Small intestine (tissue), 7 donors: Measurements from ENCODE around the gene HAUS1. TPM values are rescaled to one million over a fixed set of nuclear protein-coding genes. Genes with fewer than 3 reads are reported as not detected.

Source experiments
- DNase-seq, 2 donors: peaks; one replicate each; pipeline versions ENCODE4 v3.0.0 to v3.0.0-alpha.2; 2013
- FAIRE-seq: peaks from 2 replicates; lab custom pipeline; 2012; peaks lifted over from hg19 to GRCh38; lab: Jason Lieb, UNC
- H3K27ac ChIP-seq, 3 donors: one replicate each; pipeline ENCODE4 v1.5.1; 2013; ENCODE audit warnings: low read length in 2 of 3, mild to moderate bottlenecking in 2 of 3, control low read depth in 1 of 3, inconsistent platforms in 1 of 3, low read depth in 1 of 3, moderate library complexity in 1 of 3
- H3K27me3 ChIP-seq, 3 donors: one replicate each; pipeline ENCODE4 v1.6.1; 2013; ENCODE audit warnings: low read length in 3 of 3, inconsistent platforms in 1 of 3; ENCODE audit not compliant: control insufficient read depth in 3 of 3, insufficient read depth in 3 of 3
- H3K36me3 ChIP-seq, 3 donors: one replicate each; pipeline ENCODE4 v1.6.1; 2013; ENCODE audit warnings: low read length in 3 of 3, inconsistent platforms in 1 of 3, low read depth in 1 of 3, mild to moderate bottlenecking in 1 of 3, moderate library complexity in 1 of 3; ENCODE audit not compliant: control insufficient read depth in 3 of 3, insufficient read depth in 2 of 3
- H3K4me1 ChIP-seq, 3 donors: one replicate each; pipeline ENCODE4 v1.6.1; 2013; ENCODE audit warnings: low read length in 2 of 3, inconsistent platforms in 1 of 3, low read depth in 1 of 3, mild to moderate bottlenecking in 1 of 3, moderate library complexity in 1 of 3; ENCODE audit not compliant: control insufficient read depth in 3 of 3, insufficient read depth in 2 of 3
- H3K4me3 ChIP-seq, 3 donors: one replicate each; pipeline ENCODE4 v1.5.1; 2013; ENCODE audit warnings: low read length in 3 of 3, control low read depth in 1 of 3, inconsistent platforms in 1 of 3, low read depth in 1 of 3, mild to moderate bottlenecking in 1 of 3, moderate library complexity in 1 of 3
- H3K9me3 ChIP-seq, 2 donors: one replicate each; pipeline ENCODE4 v1.6.1; 2013; ENCODE audit warnings: low read depth in 1 of 2, low read length in 1 of 2; ENCODE audit not compliant: control insufficient read depth in 2 of 2, insufficient read depth in 1 of 2
- WGBS, 3 donors: extraction: QIAGEN DNeasy Blood & Tissue Kit; methylation state at CpG; one replicate each; pipeline ENCODE4 v1.1.7; 2013; 5-methylcytosine and 5-hydroxymethylcytosine counted together
- polyA plus RNA-seq, 4 donors: library from polyadenylated mRNA; stranded (reverse) in 3 of 4; unstranded in 1 of 4; fragments of 200-250 nt in 3 of 4; fragments of 120-200 nt in 1 of 4; gene quantifications; one replicate each; pipeline versions ENCODE4 v1.2.1 to v1.2.3, GENCODE V29; 2013
- donor health status: healthy with polysubstance abuse.
- donor health status: control.
- donor health status: control.
- donor health status: Bipolar disorder and iron deficiency.
- donor health status: healthy.

HAUS1 gene
- polyA plus RNA-seq, 4 donors = 15.7 to 32.7 (median 24.2) TPM

DNA sequence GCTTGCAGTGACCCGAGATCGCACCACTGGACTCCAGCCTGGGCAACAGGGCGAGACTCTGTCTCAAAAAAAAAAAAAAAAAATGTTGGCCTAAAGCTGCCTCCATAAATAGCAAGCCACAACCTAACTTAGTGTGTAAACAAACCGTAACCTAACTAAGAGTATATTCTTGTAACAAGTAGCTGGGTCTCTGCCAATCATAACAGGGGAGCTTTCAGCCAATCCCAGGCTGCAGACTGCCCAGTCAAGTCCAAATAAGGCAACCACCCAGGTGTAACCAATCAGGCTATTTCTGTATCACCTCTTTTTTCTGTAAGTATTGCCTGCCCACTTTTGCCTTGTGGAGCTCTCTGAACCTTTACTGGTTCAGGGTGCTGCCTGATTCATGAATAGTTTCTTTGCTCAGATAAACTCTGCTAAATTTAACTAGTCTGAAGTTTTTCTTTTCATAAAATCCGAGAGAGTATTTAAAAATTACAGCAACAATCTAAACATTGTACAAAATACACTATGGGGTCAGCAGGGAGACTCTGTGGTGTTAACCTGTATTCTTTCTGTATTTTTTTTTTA is 36.7 kb upstream of the HAUS1 start:
- Histone ChIP-seq H3K9me3 (peaks cover 0 to 3% of the 10 kb centered on the region in 2 donors), H3K4me3 (no peak overlapping the region), H3K36me3 (no peaks in the 10 kb centered on the region), H3K27ac (no peak overlapping the region), H3K4me1 (peaks cover 0 to 6% (median 0%) of the 10 kb centered on the region in 3 donors), H3K27me3 (no peaks in the 10 kb centered on the region)
- DNase-seq (peak in 1 of 2 donors; percentile 17), FAIRE-seq (no peak)
- 76 to 84% (median 79%) methylated on average over 5 of the region's 5 CpGs for WGBS, 3 donors

GRCh38 chr18:46068763-46069162 is 35.4 kb upstream of the HAUS1 start:
- peaks cover 0 to 3% of the 10 kb centered on the region in 2 donors for H3K9me3 ChIP-seq
- H3K27me3 ChIP-seq = no peaks in the 10 kb centered on the region
- peaks cover 0 to 9% (median 0%) of the 10 kb centered on the region in 3 donors for H3K4me1 ChIP-seq
- DNase-seq (no peak), FAIRE-seq (no peak)
- H3K4me3 ChIP-seq = no peak overlapping the region
- H3K27ac ChIP-seq = no peak overlapping the region
- H3K36me3 ChIP-seq = no peaks in the 10 kb centered on the region
- 14 to 25% (median 16%) methylated on average over 1 of the region's 1 CpG for WGBS, 3 donors

- 75 to 83% (median 78%) methylated on average over 4 of the region's 4 CpGs for WGBS, 3 donors
- DNase-seq (no peak), FAIRE-seq (no peak)
- Histone ChIP-seq H3K4me3 (no peak overlapping the region), H3K9me3 (peaks cover 0 to 3% of the 10 kb centered on the region in 2 donors), H3K27me3 (no peaks in the 10 kb centered on the region), H3K36me3 (no peaks in the 10 kb centered on the region), H3K4me1 (peaks cover 0 to 9% (median 0%) of the 10 kb centered on the region in 3 donors), H3K27ac (no peak overlapping the region)
Measured at GRCh38 chr18:46069524-46069923, 34.7 kb upstream of the HAUS1 start.

- Histone ChIP-seq H3K36me3 (peaks cover 0 to 2% (median 0%) of the 10 kb centered on the region in 3 donors), H3K9me3 (peaks cover 0 to 3% of the 10 kb centered on the region in 2 donors), H3K27ac (no peak overlapping the region), H3K27me3 (no peaks in the 10 kb centered on the region), H3K4me1 (peaks cover 0 to 9% (median 0%) of the 10 kb centered on the region in 3 donors), H3K4me3 (no peak overlapping the region)
- FAIRE-seq (no peak), DNase-seq (no peak)
- 69 to 81% (median 79%) methylated on average over 6 of the region's 6 CpGs for WGBS, 3 donors
Measured at GRCh38 chr18:46070232-46070631, 34.0 kb upstream of the HAUS1 start.

- no peak overlapping the region for H3K27ac ChIP-seq
- peaks cover 0 to 2% (median 0%) of the 10 kb centered on the region in 3 donors for H3K36me3 ChIP-seq
- WGBS, 3 donors = 24 to 29% (median 24%) methylated on average over 11 to 13 of the region's 13 CpGs
- no peak for FAIRE-seq
- peaks cover 0 to 3% of the 10 kb centered on the region in 2 donors for H3K9me3 ChIP-seq
- peaks cover 0 to 9% (median 0%) of the 10 kb centered on the region in 3 donors for H3K4me1 ChIP-seq
- H3K4me3 ChIP-seq = peak overlapping the region; percentile 54 to 69 (median 60)
- H3K27me3 ChIP-seq = no peaks in the 10 kb centered on the region
- peak in 1 of 2 donors; percentile 32 for DNase-seq
Measured at GRCh38 chr18:46070815-46071652, 33.2 kb upstream of the HAUS1 start.

DNA sequence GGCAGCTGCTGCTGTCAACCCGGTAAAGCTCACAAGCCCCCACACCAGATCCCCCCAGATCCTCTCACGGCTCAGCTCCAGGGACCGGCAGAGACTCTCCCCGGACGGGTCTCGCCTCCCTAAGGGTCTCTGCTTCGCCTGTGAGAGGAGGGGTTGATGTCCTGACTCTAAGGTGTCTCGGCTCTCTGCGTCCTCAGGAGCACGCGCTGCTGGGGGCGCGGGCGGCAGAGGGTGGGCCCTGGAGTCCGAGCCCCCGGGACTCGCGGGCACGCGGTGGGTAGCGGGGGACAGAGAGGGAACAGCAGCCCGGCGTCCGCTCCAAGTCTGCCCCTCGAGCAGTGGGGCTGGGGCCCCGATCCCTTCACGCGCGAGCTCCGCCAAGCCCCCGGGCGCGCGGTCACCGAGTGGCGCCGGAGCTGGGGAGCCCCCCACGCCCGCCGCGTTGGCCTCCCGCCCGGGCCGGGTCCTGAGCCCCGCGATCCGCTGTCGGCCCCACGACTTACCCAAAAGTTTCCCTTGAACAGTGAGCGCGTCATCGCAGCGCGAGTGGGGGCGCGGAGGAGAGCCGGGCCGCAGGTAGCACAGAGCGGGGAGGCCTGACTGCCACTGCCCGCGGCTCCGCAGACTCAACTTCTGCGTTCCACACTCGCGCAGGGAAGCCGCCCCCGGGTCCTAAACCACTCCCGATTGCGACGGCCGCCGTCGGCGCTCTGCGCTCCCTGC is 32.4 kb upstream of the HAUS1 start, which contains the start of gene PSTPIP2:
Gene PSTPIP2, minus strand, starts transcription at position 608 of the 723 bp plus-strand sequence. Its CDS starts 72 bp downstream, at position 536.
- Histone ChIP-seq H3K36me3 (peaks cover 0 to 2% (median 0%) of the 10 kb centered on the region in 3 donors), H3K27ac (no peak within 1 kb of the TSS), H3K27me3 (no peaks in the 10 kb centered on the region), H3K4me1 (peaks cover 0 to 9% (median 0%) of the 10 kb centered on the region in 3 donors), H3K4me3 (peak within 1 kb of the TSS; percentile 54 to 69 (median 60)), H3K9me3 (peaks cover 0 to 3% of the 10 kb centered on the region in 2 donors)
- DNase-seq (peak; percentile 60 to 82), FAIRE-seq (no peak)
- 1% methylated on average over 47 to 75 of the region's 75 CpGs for WGBS, 3 donors

- Histone ChIP-seq H3K27me3 (no peaks in the 10 kb centered on the region), H3K4me3 (peak overlapping the region; percentile 54 to 69 (median 60)), H3K4me1 (peaks cover 0 to 9% (median 0%) of the 10 kb centered on the region in 3 donors), H3K36me3 (peaks cover 0 to 3% (median 0%) of the 10 kb centered on the region in 3 donors), H3K27ac (no peak overlapping the region), H3K9me3 (peaks cover 0 to 3% of the 10 kb centered on the region in 2 donors)
- no peak for FAIRE-seq
- 20 to 28% (median 28%) methylated on average over 25 of the region's 25 CpGs for WGBS, 3 donors
- DNase-seq = no peak
Measured at GRCh38 chr18:46072376-46072867, 31.8 kb upstream of the HAUS1 start.

DNA sequence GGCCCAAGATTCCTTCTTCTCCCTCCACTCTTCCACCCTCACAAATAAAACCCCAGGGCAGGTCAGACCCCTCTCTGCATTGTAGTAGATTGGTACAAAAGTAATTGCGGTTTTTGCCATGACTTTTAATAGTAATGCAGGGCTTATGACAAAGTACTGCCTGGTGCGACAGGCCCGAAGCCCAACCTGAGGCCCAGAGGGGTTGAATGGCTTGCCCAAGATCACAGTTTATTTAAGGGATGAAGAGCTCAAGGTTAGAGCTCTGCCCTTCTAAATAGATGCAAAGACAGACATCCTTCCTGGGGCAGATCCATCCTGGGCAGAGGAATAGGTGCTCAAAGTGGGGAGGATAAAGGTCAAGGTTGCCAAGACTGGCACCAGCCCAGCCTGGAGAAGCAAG is 31.2 kb upstream of the HAUS1 start:
- FAIRE-seq (no peak), DNase-seq (no peak)
- peaks cover 0 to 9% (median 0%) of the 10 kb centered on the region in 3 donors for H3K36me3 ChIP-seq
- no peaks in the 10 kb centered on the region for H3K9me3 ChIP-seq
- H3K27me3 ChIP-seq = no peaks in the 10 kb centered on the region
- no peak overlapping the region for H3K4me3 ChIP-seq
- WGBS, 3 donors = 53 to 85% (median 77%) methylated on average over 3 of the region's 3 CpGs
- H3K4me1 ChIP-seq = peaks cover 0 to 9% (median 0%) of the 10 kb centered on the region in 3 donors
- H3K27ac ChIP-seq = no peak overlapping the region
